ENCODE measurements around the gene ZNF618. TPM values are rescaled to one million over a fixed set of nuclear protein-coding genes. Genes with fewer than 3 reads are reported as not detected.

ZNF618 gene
- total and polyA plus RNA-seq, 2 experiments from 2014 or later: 12.1 to 22.1 TPM

DNA sequence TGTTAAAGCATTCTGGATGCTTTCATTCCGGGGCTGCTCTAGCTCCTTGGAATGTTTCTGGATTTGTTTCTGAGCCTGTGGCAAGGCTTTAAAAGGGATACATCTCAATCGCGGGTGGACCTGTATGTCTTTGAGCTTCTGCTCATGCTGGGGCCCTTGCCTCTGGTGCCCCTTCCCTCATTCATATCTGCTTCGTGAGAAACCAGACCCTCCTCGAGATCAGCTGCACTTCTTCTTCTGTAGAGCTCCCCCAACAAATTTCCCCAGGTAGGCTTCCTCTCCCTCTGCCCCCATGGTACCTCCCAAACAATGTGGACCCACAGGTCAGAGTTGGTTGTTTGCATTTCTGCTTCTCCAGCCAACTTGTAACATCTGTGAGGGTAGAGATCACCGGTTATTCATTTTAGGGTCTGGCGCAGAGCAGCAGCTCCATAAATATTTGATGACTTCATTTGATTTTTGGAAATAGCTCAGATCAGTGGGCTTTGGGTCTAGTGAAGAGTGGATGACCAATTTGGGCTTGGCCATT is 6.6 kb downstream of the ZNF618 start:
- Mint-ChIP-seq H3K36me3 (ENCODE audit: low read depth) (no peaks in the 10 kb centered on the region), H3K4me1 (peaks cover 66% of the 10 kb centered on the region), H3K4me3 (no peak overlapping the region), H3K9me3 (no peaks in the 10 kb centered on the region), H3K27ac (no peak overlapping the region), H3K27me3 (ENCODE audit: insufficient read depth, low read depth, poor library complexity) (peaks cover 2% of the 10 kb centered on the region)
- no peak overlapping the region for H3K4me2 ChIP-seq
- no peak for ATAC-seq
- H3K79me2 ChIP-seq (replicated peaks; ENCODE audit: insufficient read depth): peaks cover 89% of the 10 kb centered on the region
- TF ChIP-seq POLR2AphosphoS5 (IDR thresholded peaks at IDR 0.05; ENCODE audit: low read depth): no peak
- no peak for TF ChIP-seq ZNF114 (CRISPR knock-in tag; IDR thresholded peaks at IDR 0.05)
- no peak for TF ChIP-seq CREB1 (CRISPR knock-in tag; IDR thresholded peaks at IDR 0.05; ENCODE audit: low read depth)
- no peak for TF ChIP-seq ZNF331 (CRISPR knock-in tag; IDR thresholded peaks at IDR 0.05; ENCODE audit: low read depth)
- TF ChIP-seq NANOG (IDR thresholded peaks at IDR 0.05; ENCODE audit: borderline replicate concordance): no peak
- H4K20me1 ChIP-seq (replicated peaks; ENCODE audit: insufficient read depth): peaks cover 3% of the 10 kb centered on the region; the same call in 1 of the 2 replicates
- H2AFZ ChIP-seq: no peak overlapping the region
- no peak overlapping the region for H3K4me3 ChIP-seq
- H3K27me3 ChIP-seq (ENCODE audit: insufficient read depth): no peaks in the 10 kb centered on the region
- H3K27ac ChIP-seq (ENCODE audit: low read depth): no peak overlapping the region
- H3K9me2 ChIP-seq (ENCODE audit: insufficient read depth): no peaks in the 10 kb centered on the region
- H3K36me3 ChIP-seq (ENCODE audit: insufficient read depth): no peaks in the 10 kb centered on the region
- no peaks in the 10 kb centered on the region for H3F3A ChIP-seq (replicated peaks; ENCODE audit: low read depth)
- DNase-seq (ENCODE audit: low spot score): no peak
- peaks cover 49% of the 10 kb centered on the region for H3K4me1 ChIP-seq (ENCODE audit: insufficient read depth)

DNA sequence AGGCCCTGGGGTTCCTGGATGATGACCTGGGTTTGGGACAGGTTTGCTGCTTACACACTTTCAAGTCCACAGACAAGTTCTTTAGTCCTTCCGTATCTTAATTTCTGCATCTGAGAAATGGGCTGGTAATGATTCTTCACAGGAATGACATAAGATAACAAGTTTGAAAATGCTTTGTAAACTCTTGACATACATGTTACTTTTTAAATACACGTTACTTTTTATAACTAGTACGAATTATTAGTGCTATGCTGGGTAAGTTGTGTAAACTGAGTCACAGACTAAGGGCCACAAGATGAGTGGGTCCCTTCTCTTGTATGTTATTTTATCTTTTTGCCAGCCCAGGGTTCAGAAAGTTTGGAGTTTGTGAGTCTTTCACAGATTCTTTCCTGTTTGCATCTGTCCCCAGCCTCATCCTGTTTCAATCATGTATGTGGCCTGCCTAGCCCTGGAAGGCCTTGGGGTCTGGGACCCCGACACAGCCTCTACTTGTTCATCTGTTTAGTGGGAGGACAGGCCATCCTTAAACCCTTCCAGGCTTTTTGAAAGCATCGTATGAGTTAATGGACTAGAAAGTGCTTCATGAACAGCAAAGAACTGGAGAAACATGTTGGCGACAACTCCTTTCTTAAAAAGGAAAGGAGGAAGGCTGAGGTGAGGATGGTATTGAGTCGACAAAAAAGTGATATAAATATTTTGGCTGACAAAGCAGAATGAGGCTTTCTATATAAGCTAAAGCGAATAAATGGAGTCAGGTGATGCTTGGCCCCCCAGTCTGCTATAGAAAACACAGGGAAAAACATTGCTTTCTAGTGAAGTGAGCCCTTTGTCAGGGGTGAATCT is 9.3 kb downstream of the ZNF618 start:
- peaks cover 19% of the 10 kb centered on the region for H3K36me3 Mint-ChIP-seq (ENCODE audit: low read depth)
- 0 out of 2 replicates have a peak, but pooled peaks cover 5% of the 10 kb centered on the region for H3K9me2 ChIP-seq (ENCODE audit: insufficient read depth)
- H3K4me1 Mint-ChIP-seq: peaks cover 63% of the 10 kb centered on the region
- H2AFZ ChIP-seq: no peak overlapping the region
- no peak overlapping the region for H3K27ac Mint-ChIP-seq
- peaks cover 7% of the 10 kb centered on the region for H3K9me3 Mint-ChIP-seq
- peaks cover 3% of the 10 kb centered on the region; the same call in 1 of the 2 replicates for H4K20me1 ChIP-seq (replicated peaks; ENCODE audit: insufficient read depth)
- H3K4me3 Mint-ChIP-seq: no peak overlapping the region
- no peaks in the 10 kb centered on the region for H3K27me3 ChIP-seq (ENCODE audit: insufficient read depth)
- H3K27ac ChIP-seq (ENCODE audit: low read depth): 0 out of 2 replicates have a peak overlapping the region, but pooled peaks have one; percentile 13
- H3K4me1 ChIP-seq (ENCODE audit: insufficient read depth): peaks cover 30% of the 10 kb centered on the region
- H3F3A ChIP-seq (replicated peaks; ENCODE audit: low read depth): no peaks in the 10 kb centered on the region
- H3K79me2 ChIP-seq (replicated peaks; ENCODE audit: insufficient read depth): peaks cover 89% of the 10 kb centered on the region
- no peaks in the 10 kb centered on the region for H3K36me3 ChIP-seq (ENCODE audit: insufficient read depth)
- DNase-seq (ENCODE audit: low spot score) (no peak), ATAC-seq (no peak)
- peaks cover 6% of the 10 kb centered on the region for H3K27me3 Mint-ChIP-seq (ENCODE audit: insufficient read depth, low read depth, poor library complexity)
- peak overlapping the region; percentile 28; the same call in 1 of the 2 replicates for H3K4me2 ChIP-seq
- no peak overlapping the region for H3K4me3 ChIP-seq
- TF ChIP-seq POLR2AphosphoS5 (IDR thresholded peaks at IDR 0.05; ENCODE audit: low read depth): no peak
- TF ChIP-seq ZNF331 (CRISPR knock-in tag; IDR thresholded peaks at IDR 0.05; ENCODE audit: low read depth): no peak
- TF ChIP-seq, protein P1, sequence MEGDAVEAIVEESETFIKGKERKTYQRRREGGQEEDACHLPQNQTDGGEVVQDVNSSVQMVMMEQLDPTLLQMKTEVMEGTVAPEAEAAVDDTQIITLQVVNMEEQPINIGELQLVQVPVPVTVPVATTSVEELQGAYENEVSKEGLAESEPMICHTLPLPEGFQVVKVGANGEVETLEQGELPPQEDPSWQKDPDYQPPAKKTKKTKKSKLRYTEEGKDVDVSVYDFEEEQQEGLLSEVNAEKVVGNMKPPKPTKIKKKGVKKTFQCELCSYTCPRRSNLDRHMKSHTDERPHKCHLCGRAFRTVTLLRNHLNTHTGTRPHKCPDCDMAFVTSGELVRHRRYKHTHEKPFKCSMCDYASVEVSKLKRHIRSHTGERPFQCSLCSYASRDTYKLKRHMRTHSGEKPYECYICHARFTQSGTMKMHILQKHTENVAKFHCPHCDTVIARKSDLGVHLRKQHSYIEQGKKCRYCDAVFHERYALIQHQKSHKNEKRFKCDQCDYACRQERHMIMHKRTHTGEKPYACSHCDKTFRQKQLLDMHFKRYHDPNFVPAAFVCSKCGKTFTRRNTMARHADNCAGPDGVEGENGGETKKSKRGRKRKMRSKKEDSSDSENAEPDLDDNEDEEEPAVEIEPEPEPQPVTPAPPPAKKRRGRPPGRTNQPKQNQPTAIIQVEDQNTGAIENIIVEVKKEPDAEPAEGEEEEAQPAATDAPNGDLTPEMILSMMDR (conservative IDR thresholded peaks at IDR 0.05; ENCODE audit: low read depth in 2 of 2): no peak
- no peak for TF ChIP-seq EZH2 (IDR thresholded peaks at IDR 0.05; ENCODE audit: low read depth, unreplicated experiment)
- TF ChIP-seq ZNF114 (CRISPR knock-in tag; IDR thresholded peaks at IDR 0.05): no peak
- TF ChIP-seq STAT1 (IDR thresholded peaks at IDR 0.05; ENCODE audit: unreplicated experiment): no peak
- no peak for TF ChIP-seq EZH2phosphoT487 (IDR thresholded peaks at IDR 0.05; ENCODE audit: unreplicated experiment)
- TF ChIP-seq, protein P2, sequence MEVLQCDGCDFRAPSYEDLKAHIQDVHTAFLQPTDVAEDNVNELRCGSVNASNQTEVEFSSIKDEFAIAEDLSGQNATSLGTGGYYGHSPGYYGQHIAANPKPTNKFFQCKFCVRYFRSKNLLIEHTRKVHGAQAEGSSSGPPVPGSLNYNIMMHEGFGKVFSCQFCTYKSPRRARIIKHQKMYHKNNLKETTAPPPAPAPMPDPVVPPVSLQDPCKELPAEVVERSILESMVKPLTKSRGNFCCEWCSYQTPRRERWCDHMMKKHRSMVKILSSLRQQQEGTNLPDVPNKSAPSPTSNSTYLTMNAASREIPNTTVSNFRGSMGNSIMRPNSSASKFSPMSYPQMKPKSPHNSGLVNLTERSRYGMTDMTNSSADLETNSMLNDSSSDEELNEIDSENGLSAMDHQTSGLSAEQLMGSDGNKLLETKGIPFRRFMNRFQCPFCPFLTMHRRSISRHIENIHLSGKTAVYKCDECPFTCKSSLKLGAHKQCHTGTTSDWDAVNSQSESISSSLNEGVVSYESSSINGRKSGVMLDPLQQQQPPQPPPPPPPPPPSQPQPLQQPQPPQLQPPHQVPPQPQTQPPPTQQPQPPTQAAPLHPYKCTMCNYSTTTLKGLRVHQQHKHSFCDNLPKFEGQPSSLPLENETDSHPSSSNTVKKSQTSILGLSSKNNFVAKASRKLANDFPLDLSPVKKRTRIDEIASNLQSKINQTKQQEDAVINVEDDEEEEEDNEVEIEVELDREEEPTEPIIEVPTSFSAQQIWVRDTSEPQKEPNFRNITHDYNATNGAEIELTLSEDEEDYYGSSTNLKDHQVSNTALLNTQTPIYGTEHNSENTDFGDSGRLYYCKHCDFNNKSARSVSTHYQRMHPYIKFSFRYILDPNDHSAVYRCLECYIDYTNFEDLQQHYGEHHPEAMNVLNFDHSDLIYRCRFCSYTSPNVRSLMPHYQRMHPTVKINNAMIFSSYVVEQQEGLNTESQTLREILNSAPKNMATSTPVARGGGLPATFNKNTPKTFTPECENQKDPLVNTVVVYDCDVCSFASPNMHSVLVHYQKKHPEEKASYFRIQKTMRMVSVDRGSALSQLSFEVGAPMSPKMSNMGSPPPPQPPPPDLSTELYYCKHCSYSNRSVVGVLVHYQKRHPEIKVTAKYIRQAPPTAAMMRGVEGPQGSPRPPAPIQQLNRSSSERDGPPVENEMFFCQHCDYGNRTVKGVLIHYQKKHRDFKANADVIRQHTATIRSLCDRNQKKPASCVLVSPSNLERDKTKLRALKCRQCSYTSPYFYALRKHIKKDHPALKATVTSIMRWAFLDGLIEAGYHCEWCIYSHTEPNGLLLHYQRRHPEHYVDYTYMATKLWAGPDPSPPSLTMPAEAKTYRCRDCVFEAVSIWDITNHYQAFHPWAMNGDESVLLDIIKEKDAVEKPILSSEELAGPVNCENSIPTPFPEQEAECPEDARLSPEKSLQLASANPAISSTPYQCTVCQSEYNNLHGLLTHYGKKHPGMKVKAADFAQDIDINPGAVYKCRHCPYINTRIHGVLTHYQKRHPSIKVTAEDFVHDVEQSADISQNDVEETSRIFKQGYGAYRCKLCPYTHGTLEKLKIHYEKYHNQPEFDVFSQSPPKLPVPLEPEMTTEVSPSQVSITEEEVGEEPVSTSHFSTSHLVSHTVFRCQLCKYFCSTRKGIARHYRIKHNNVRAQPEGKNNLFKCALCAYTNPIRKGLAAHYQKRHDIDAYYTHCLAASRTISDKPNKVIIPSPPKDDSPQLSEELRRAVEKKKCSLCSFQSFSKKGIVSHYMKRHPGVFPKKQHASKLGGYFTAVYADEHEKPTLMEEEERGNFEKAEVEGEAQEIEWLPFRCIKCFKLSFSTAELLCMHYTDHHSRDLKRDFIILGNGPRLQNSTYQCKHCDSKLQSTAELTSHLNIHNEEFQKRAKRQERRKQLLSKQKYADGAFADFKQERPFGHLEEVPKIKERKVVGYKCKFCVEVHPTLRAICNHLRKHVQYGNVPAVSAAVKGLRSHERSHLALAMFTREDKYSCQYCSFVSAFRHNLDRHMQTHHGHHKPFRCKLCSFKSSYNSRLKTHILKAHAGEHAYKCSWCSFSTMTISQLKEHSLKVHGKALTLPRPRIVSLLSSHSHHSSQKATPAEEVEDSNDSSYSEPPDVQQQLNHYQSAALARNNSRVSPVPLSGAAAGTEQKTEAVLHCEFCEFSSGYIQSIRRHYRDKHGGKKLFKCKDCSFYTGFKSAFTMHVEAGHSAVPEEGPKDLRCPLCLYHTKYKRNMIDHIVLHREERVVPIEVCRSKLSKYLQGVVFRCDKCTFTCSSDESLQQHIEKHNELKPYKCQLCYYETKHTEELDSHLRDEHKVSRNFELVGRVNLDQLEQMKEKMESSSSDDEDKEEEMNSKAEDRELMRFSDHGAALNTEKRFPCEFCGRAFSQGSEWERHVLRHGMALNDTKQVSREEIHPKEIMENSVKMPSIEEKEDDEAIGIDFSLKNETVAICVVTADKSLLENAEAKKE (CRISPR knock-in tag; IDR thresholded peaks at IDR 0.05): no peak
